ENCODE measurements around the gene CAMTA1.
"Not testable (repeated sequence)": the region's sequence is repeated elsewhere in the genome, so short reads cannot be mapped to it uniquely, and the experiment has no call there.

CAMTA1 gene

DNA sequence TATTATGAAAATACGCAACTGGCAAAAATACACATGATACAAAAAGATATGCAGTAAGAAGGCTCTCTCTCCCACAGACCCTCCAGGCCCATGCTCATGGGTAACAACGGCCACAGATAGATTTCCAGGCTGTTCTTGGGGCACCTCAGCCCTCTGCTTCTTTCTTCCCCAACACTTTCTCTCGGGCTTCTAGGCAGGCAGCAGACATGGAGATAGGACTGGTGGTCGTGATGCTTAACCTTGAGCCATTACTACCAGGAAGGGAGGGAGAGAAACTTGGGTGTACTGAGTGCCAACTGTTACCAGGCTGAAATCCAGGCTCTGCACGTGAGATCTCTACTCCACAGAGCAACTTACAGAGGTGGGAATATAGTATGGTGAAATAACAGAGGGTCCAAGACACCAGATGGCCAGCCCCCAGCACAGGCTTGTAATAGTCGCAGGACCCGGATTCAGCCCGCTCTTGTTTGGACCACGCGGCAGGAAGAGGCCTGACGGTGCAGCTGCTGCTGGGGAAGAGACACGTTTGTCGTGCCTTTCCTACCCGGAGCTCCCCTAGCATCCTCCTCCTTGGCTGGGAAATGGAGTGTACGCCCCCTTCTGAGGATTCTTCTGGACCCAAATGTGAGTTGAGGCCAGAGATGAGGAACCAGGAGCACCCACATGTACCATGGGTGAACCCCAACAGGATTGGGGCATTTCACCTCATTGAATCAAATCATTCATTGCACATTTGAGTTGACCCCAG, 544.8 kb downstream of the CAMTA1 start (continued):
- TF ChIP-seq HOXC10 (CRISPR knock-in tag; IDR thresholded peaks at IDR 0.05), result no peak
- no peak for TF ChIP-seq HOXD13 (CRISPR knock-in tag; IDR thresholded peaks at IDR 0.05; ENCODE audit: borderline replicate concordance)
- TF ChIP-seq ZNF114 (tag by site-specific recombination; IDR thresholded peaks at IDR 0.05), result no peak

DNA sequence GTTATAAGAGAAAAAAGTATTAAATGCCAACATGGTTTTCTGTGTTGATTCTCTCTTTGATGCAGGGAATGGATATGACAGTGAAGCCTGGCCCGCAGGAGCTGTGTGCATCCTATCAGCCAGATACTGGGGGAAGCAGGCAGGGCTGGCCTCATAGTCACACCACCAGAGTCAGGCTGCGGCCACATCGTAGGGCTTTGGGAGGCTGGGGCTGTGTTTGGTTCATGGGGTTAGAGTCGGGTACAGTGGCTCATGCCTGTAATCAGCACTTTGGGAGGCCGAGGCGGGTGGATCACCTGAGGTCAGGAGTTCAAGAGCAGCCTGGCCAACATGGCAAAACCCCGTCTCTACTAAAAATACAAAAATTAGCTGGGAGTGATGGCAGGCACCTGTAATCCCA, 545.5 kb downstream of the CAMTA1 start:
- H3K4me1 ChIP-seq (ENCODE audit: control insufficient read depth, insufficient read depth, low read length); POLR2A ChIA-PET; H3K27ac ChIP-seq (ENCODE audit: extremely low read depth, low read depth, low read length); H3K4me3 ChIP-seq (ENCODE audit: low read depth, low read length); CTCF ChIA-PET; H3K36me3 ChIP-seq (ENCODE audit: control insufficient read depth in 2 of 2, insufficient read depth in 1 of 2, low read length in 2 of 2); H3K9me3 ChIP-seq (ENCODE audit: control insufficient read depth, insufficient read depth, low read depth, low read length): not testable (repeated sequence)

DNA sequence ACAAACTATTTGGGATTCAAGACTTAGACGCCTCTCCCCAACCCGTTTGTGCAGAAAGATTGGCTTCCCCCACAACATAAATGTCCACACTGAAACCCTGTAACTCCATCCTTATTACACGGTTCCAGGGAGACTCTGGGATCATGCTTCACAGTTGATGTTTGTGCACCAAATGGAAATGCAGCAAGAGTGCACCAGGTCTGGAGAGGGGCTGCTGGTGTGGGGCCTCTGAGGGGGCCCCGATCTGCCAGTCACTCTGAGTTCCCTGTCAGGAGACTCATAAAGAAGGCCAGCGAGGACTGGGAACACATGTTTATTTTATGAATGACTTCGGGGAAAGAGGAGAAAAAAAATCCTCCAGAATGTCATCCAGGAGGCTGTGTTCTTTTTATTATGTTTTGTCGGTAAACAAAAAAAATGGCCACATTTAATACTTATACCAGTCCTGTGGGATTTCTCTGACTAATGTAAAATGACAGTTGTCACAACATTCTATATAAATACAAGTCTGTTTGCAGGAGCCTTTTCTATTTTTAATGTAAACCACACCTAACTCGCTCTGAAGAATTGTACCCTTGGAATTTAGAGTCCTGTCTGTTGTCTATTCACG, 546.8 kb downstream of the CAMTA1 start:
- no peak overlapping the region for H3K27ac ChIP-seq (ENCODE audit: extremely low read depth, low read depth, low read length)
- H3K9me3 ChIP-seq (ENCODE audit: control insufficient read depth, insufficient read depth, low read depth, low read length), result no peaks in the 10 kb centered on the region
- CTCF ChIA-PET, result no interaction called here
- no peaks in the 10 kb centered on the region for H3K36me3 ChIP-seq (ENCODE audit: control insufficient read depth in 2 of 2, insufficient read depth in 1 of 2, low read length in 2 of 2)
- no peak overlapping the region for H3K4me3 ChIP-seq (ENCODE audit: low read depth, low read length)
- POLR2A ChIA-PET, result no interaction called here
- H3K4me1 ChIP-seq (ENCODE audit: control insufficient read depth, insufficient read depth, low read length), result peaks cover 5% of the 10 kb centered on the region; the same call in 1 of the 2 replicates
- TF ChIP-seq ZNF626 (tag by site-specific recombination; IDR thresholded peaks at IDR 0.05), result no peak
- TF ChIP-seq GFI1B (tag by site-specific recombination; IDR thresholded peaks at IDR 0.05), result no peak

- peaks cover 5% of the 10 kb centered on the region; the same call in 1 of the 2 replicates for H3K4me1 ChIP-seq (ENCODE audit: control insufficient read depth, insufficient read depth, low read length)
- no peak overlapping the region for H3K27ac ChIP-seq (ENCODE audit: extremely low read depth, low read depth, low read length)
- H3K4me3 ChIP-seq (ENCODE audit: low read depth, low read length), result no peak overlapping the region
- H3K9me3 ChIP-seq (ENCODE audit: control insufficient read depth, insufficient read depth, low read depth, low read length), result no peaks in the 10 kb centered on the region
- POLR2A ChIA-PET, result no interaction called here
- H3K36me3 ChIP-seq (ENCODE audit: control insufficient read depth in 2 of 2, insufficient read depth in 1 of 2, low read length in 2 of 2), result no peaks in the 10 kb centered on the region
- CTCF ChIA-PET, result no interaction called here
- TF ChIP-seq ELK4 (IDR thresholded peaks at IDR 0.05; ENCODE audit: borderline replicate concordance, low read depth, low read length), result no peak
- peak; percentile 58; the same call in 1 of the 2 replicates for TF ChIP-seq ATF2 (tag by site-specific recombination; IDR thresholded peaks at IDR 0.05; ENCODE audit: low read depth)
- no peak for TF ChIP-seq GLI2 (tag by site-specific recombination; IDR thresholded peaks at IDR 0.05; ENCODE audit: borderline replicate concordance, low read depth)
- TF ChIP-seq, protein P1, sequence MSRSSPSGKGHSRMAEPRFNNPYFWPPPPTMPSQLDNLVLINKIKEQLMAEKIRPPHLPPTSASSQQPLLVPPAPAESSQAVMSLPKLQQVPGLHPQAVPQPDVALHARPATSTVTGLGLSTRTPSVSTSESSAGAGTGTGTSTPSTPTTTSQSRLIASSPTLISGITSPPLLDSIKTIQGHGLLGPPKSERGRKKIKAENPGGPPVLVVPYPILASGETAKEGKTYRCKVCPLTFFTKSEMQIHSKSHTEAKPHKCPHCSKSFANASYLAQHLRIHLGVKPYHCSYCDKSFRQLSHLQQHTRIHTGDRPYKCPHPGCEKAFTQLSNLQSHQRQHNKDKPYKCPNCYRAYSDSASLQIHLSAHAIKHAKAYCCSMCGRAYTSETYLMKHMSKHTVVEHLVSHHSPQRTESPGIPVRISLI (tag by site-specific recombination; IDR thresholded peaks at IDR 0.05), result no peak
- TF ChIP-seq GLIS2 (tag by site-specific recombination; IDR thresholded peaks at IDR 0.05), result no peak
- TF ChIP-seq ZNF335 (tag by site-specific recombination; conservative IDR thresholded peaks at IDR 0.05), result no peak
- no peak for TF ChIP-seq ZNF10 (tag by site-specific recombination; IDR thresholded peaks at IDR 0.05)
- no peak for TF ChIP-seq RBAK (tag by site-specific recombination; IDR thresholded peaks at IDR 0.05)
- no peak for TF ChIP-seq SCRT1 (tag by site-specific recombination; IDR thresholded peaks at IDR 0.05; ENCODE audit: borderline replicate concordance)
- no peak for TF ChIP-seq ZNF701 (tag by site-specific recombination; IDR thresholded peaks at IDR 0.05)
- TF ChIP-seq ZNF133 (tag by site-specific recombination; IDR thresholded peaks at IDR 0.05), result no peak
- TF ChIP-seq, protein P2, sequence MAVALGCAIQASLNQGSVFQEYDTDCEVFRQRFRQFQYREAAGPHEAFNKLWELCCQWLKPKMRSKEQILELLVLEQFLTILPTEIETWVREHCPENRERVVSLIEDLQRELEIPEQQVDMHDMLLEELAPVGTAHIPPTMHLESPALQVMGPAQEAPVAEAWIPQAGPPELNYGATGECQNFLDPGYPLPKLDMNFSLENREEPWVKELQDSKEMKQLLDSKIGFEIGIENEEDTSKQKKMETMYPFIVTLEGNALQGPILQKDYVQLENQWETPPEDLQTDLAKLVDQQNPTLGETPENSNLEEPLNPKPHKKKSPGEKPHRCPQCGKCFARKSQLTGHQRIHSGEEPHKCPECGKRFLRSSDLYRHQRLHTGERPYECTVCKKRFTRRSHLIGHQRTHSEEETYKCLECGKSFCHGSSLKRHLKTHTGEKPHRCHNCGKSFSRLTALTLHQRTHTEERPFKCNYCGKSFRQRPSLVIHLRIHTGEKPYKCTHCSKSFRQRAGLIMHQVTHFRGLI (tag by site-specific recombination; IDR thresholded peaks at IDR 0.05), result peak; percentile 54; the same call in 1 of the 2 replicates
- peak; percentile 52 for TF ChIP-seq SCRT2 (tag by site-specific recombination; IDR thresholded peaks at IDR 0.05)
- TF ChIP-seq ZNF580 (tag by site-specific recombination; IDR thresholded peaks at IDR 0.05), result no peak
- TF ChIP-seq PATZ1 (tag by site-specific recombination; IDR thresholded peaks at IDR 0.05), result no peak
These were observed 547.8 kb downstream of the CAMTA1 start for GRCh38 chr1:7333094-7333493.

Measured in HEK293 (cell line).